ENCODE data around the gene PRDM5. TPM values are rescaled to one million over a fixed set of nuclear protein-coding genes. Genes with fewer than 3 reads are reported as not detected.

The PRDM5 gene
- total and polyA plus RNA-seq, 2 donors (not counting 3 experiments of a cell fraction or from before 2014, with no cell fraction given): 2.2 to 8.1 TPM

- H3K9ac ChIP-seq (replicated peaks; ENCODE audit: extremely low read depth, insufficient read depth, low read length): no peak overlapping the region
- H3K27ac ChIP-seq (ENCODE audit: insufficient read depth, low read depth, low read length): no peak overlapping the region
- H3K79me2 ChIP-seq (ENCODE audit: control insufficient read depth, insufficient read depth, low read length): no peaks in the 10 kb centered on the region
- TF ChIP-seq JUN (IDR thresholded peaks at IDR 0.05; ENCODE audit: borderline replicate concordance, insufficient read depth, insufficient read length, low read depth) (no peak), GATA2 (IDR thresholded peaks at IDR 0.05; ENCODE audit: insufficient read depth, insufficient read length, low read depth, low read length) (no peak), POLR2A (IDR thresholded peaks at IDR 0.05; ENCODE audit: low read depth, low read length) (no peak)
- no peak overlapping the region for H3K4me3 ChIP-seq (replicated peaks in 1 of 3; ENCODE audit: insufficient read depth in 1 of 3, low read depth in 1 of 3, low read length in 3 of 3)
- no peaks in the 10 kb centered on the region for H3K36me3 ChIP-seq (ENCODE audit: control insufficient read depth in 2 of 2, extremely low read depth in 1 of 2, insufficient read depth in 2 of 2, low read length in 2 of 2)
- no peaks in the 10 kb centered on the region for H3K9me1 ChIP-seq (replicated peaks; ENCODE audit: control insufficient read depth, extremely low read depth, insufficient read depth, low read length)
- no peaks in the 10 kb centered on the region for H3K9me3 ChIP-seq (replicated peaks; ENCODE audit: control insufficient read depth, insufficient read depth, low read length)
- dilution Hi-C loops (cut with MboI; ENCODE audit: extremely low pct_ligation_motif_present, low sequenced_read_pairs): no loop called here
- H3K27me3 ChIP-seq (ENCODE audit: control insufficient read depth in 2 of 2, insufficient read depth in 2 of 2, low read length in 2 of 2): no peaks in the 10 kb centered on the region
- POLR2A ChIA-PET: no interaction called here
- no peaks in the 10 kb centered on the region for H4K20me1 ChIP-seq (replicated peaks; ENCODE audit: control insufficient read depth, extremely low read depth, insufficient read depth, low read length)
- H3K4me1 ChIP-seq (ENCODE audit: control insufficient read depth, extremely low read depth, insufficient read depth, low read length): no peaks in the 10 kb centered on the region
- no peak for FAIRE-seq
- no TSS peak for BruUV-seq (replicated peaks)
- no peak for DNase-seq (ENCODE audit: low read depth, low spot score)
- intact Hi-C loops (cut with micrococcal nuclease): no loop called here
- no peak overlapping the region for H3K4me2 ChIP-seq (ENCODE audit: insufficient read depth, low read length)
- CTCF ChIA-PET: no interaction called here
- no peak overlapping the region for H2AFZ ChIP-seq (ENCODE audit: low read depth, low read length)
Measured at GRCh38 chr4:120709991-120710390, 212.5 kb downstream of the PRDM5 start.

GRCh38 chr4:120704538-120704937 is 218.0 kb downstream of the PRDM5 start:
- Histone ChIP-seq H2AFZ (ENCODE audit: low read depth, low read length) (no peak overlapping the region), H3K9me3 (replicated peaks; ENCODE audit: control insufficient read depth, insufficient read depth, low read length) (no peaks in the 10 kb centered on the region), H3K4me3 (replicated peaks in 1 of 3; ENCODE audit: insufficient read depth in 1 of 3, low read depth in 1 of 3, low read length in 3 of 3) (no peak overlapping the region), H3K27ac (ENCODE audit: insufficient read depth, low read depth, low read length) (no peak overlapping the region), H3K9me1 (replicated peaks; ENCODE audit: control insufficient read depth, extremely low read depth, insufficient read depth, low read length) (no peaks in the 10 kb centered on the region), H4K20me1 (replicated peaks; ENCODE audit: control insufficient read depth, extremely low read depth, insufficient read depth, low read length) (no peaks in the 10 kb centered on the region), H3K9ac (replicated peaks; ENCODE audit: extremely low read depth, insufficient read depth, low read length) (no peak overlapping the region), H3K27me3 (ENCODE audit: control insufficient read depth in 2 of 2, insufficient read depth in 2 of 2, low read length in 2 of 2) (no peaks in the 10 kb centered on the region), H3K36me3 (ENCODE audit: control insufficient read depth in 2 of 2, extremely low read depth in 1 of 2, insufficient read depth in 2 of 2, low read length in 2 of 2) (no peaks in the 10 kb centered on the region), H3K79me2 (ENCODE audit: control insufficient read depth, insufficient read depth, low read length) (no peaks in the 10 kb centered on the region), H3K4me1 (ENCODE audit: control insufficient read depth, extremely low read depth, insufficient read depth, low read length) (no peaks in the 10 kb centered on the region), H3K4me2 (ENCODE audit: insufficient read depth, low read length) (no peak overlapping the region)
- TF ChIP-seq JUN (IDR thresholded peaks at IDR 0.05; ENCODE audit: borderline replicate concordance, insufficient read depth, insufficient read length, low read depth): no peak
- no peak for TF ChIP-seq GATA2 (IDR thresholded peaks at IDR 0.05; ENCODE audit: insufficient read depth, insufficient read length, low read depth, low read length)
- no peak for TF ChIP-seq POLR2AphosphoS5 (IDR thresholded peaks at IDR 0.05; ENCODE audit: insufficient read depth, low read depth, low read length)
- TF ChIP-seq MYC (IDR thresholded peaks at IDR 0.05; ENCODE audit: low read depth, low read length): no peak
- TF ChIP-seq CTCF (IDR thresholded peaks at IDR 0.05; ENCODE audit: extremely low read depth in 1 of 2, insufficient read depth in 1 of 2, low read depth in 1 of 2, low read length in 2 of 2): no peak
- TF ChIP-seq MAX (IDR thresholded peaks at IDR 0.05; ENCODE audit: insufficient read depth, insufficient read length): no peak
- no peak for TF ChIP-seq EZH2 (IDR thresholded peaks at IDR 0.05; ENCODE audit: borderline replicate concordance, low read depth, low read length, severe bottlenecking)
- no peak for TF ChIP-seq FOS (IDR thresholded peaks at IDR 0.05; ENCODE audit: borderline replicate concordance, insufficient read depth, low read length)
- no peak for TF ChIP-seq POLR2A (IDR thresholded peaks at IDR 0.05; ENCODE audit: low read depth, low read length)
- intact Hi-C loops (cut with micrococcal nuclease): no loop called here
- BruUV-seq (replicated peaks): no TSS peak
- dilution Hi-C loops (cut with MboI; ENCODE audit: extremely low pct_ligation_motif_present, low sequenced_read_pairs): no loop called here
- ChIA-PET CTCF (interaction anchor here (1.4 kb wide), 1 partner anchor 273 kb away, joined by 3 read pairs; no protein-coding TSS in a partner anchor), POLR2A (no interaction called here)
- DNase-seq (ENCODE audit: low read depth, low spot score): no peak
- FAIRE-seq: no peak

Data from endothelial cell of umbilical vein (primary cell).